Esophagus mucosa (tissue), 1 donor: ENCODE measurements around the gene TLE4. TPM values are rescaled to one million over a fixed set of nuclear protein-coding genes. Genes with fewer than 3 reads are reported as not detected.
"Not testable (repeated sequence)": the region's sequence is repeated elsewhere in the genome, so short reads cannot be mapped to it uniquely, and the experiment has no call there.

Source experiments
- ATAC-seq: fragments of 200-7000 bp; cut with Tn5 transposase; one replicate; pipeline ENCODE4 v1.9.1; 2020
- total RNA-seq: library from RNA; stranded (reverse); gene quantifications from one replicate; pipeline ENCODE4 v1.2.4, GENCODE V29; 2023
- donor health status: DM: yes; HTN: yes; CAD: no.

TLE4 gene
- total RNA-seq, 1 donor from 2014 or later, result 30.4 TPM

- ATAC-seq, result no peak
Measured at GRCh38 chr9:79744521-79744920, 172.8 kb downstream of the TLE4 start.

- ATAC-seq, result peak; percentile 53
Measured at GRCh38 chr9:79745752-79746336, 174.1 kb downstream of the TLE4 start.

- ATAC-seq, result not testable (repeated sequence)
Measured at GRCh38 chr9:79751895-79752466, 180.2 kb downstream of the TLE4 start.

GRCh38 chr9:79756414-79756813 lies 184.6 kb downstream of the TLE4 start:
- no peak for ATAC-seq

GRCh38 chr9:79757074-79757473 lies 185.3 kb downstream of the TLE4 start:
- ATAC-seq, result no peak

GRCh38 chr9:79757881-79758669 lies 186.3 kb downstream of the TLE4 start:
- no peak for ATAC-seq

GRCh38 chr9:79759460-79759859 lies 187.7 kb downstream of the TLE4 start:
- ATAC-seq, result peak; percentile 95

- ATAC-seq, result no peak
Measured at GRCh38 chr9:79762070-79762469, 190.3 kb downstream of the TLE4 start.

GRCh38 chr9:79763671-79764285 lies 192.0 kb downstream of the TLE4 start:
- no peak for ATAC-seq

- ATAC-seq, result peak; percentile 66
Measured at GRCh38 chr9:79764374-79764773, 192.6 kb downstream of the TLE4 start.

GRCh38 chr9:79765466-79765865 lies 193.7 kb downstream of the TLE4 start:
- ATAC-seq, result no peak

- ATAC-seq, result no peak
Measured at GRCh38 chr9:79766091-79766490, 194.3 kb downstream of the TLE4 start.

GRCh38 chr9:79768194-79768593 lies 196.4 kb downstream of the TLE4 start:
- no peak for ATAC-seq

GRCh38 chr9:79769476-79770275 lies 197.9 kb downstream of the TLE4 start:
- ATAC-seq, result peak; percentile 77

GRCh38 chr9:79774356-79774755 lies 202.6 kb downstream of the TLE4 start:
- ATAC-seq, result no peak
